Spleen (tissue), 7 donors: ENCODE measurements around the gene ATP2B1.

Experiments used
- CTCF ChIP-seq, 11 experiments: fragments of 200-600 bp in 7 of 11; fragments of 450-650 bp in 4 of 11; sonication (generic) in 4 of 11; IDR thresholded peaks in 8 of 11; conservative IDR thresholded peaks in 3 of 11; 1 replicate in 7 of 11; 2 replicates in 4 of 11; pipeline versions ENCODE4 v1.4.0 to v1.8.0; 2016 to 2021; ENCODE audit warnings: antibody characterized with exemption in 11 of 11, inconsistent platforms in 4 of 11, mild to moderate bottlenecking in 1 of 11
- POLR2A ChIP-seq, 3 donors: fragments of 450-650 bp; IDR thresholded peaks; one replicate each; pipeline ENCODE4 v1.5.1; 2017; ENCODE audit warnings: antibody characterized with exemption in 3 of 3, mild to moderate bottlenecking in 1 of 3
- POLR2AphosphoS5 ChIP-seq, 3 donors: sonication (generic); formaldehyde crosslinking; IDR thresholded peaks; one replicate each; pipeline ENCODE4 v1.5.1; 2017; ENCODE audit warnings: antibody characterized with exemption in 3 of 3
- donor health status: DM: no; HTN: no; CAD: no; lungs with moderate emphysema.
- donor health status: DM: no; HTN: no; CAD: no.
- donor health status: DM: no; HTN: no; CAD: no.

- TF ChIP-seq POLR2A (IDR thresholded peaks at IDR 0.05) = no peak
- TF ChIP-seq CTCF (IDR thresholded peaks at IDR 0.05 in 8 of 11, conservative IDR thresholded peaks at IDR 0.05 in 3 of 11) = no peak
- no peak for TF ChIP-seq POLR2AphosphoS5 (IDR thresholded peaks at IDR 0.05)
Observed at GRCh38 chr12:89571491-89572195, 137.0 kb downstream of the ATP2B1 start.
